Astrocyte of the cerebellum (primary cell): ENCODE results near the gene PTCHD1.

Experiments used
- DNase-seq: peaks from one replicate; pipeline ENCODE4 v3.0.0-alpha.2; 2011; ENCODE audit warnings: low read depth
- H3K4me3 ChIP-seq: 2 replicates; pipeline ENCODE4 v1.5.1; 2011; ENCODE audit warnings: mild to moderate bottlenecking, low read depth, low read length, moderate library complexity
- CTCF ChIP-seq: IDR thresholded peaks from 2 replicates; pipeline ENCODE4 v1.5.1; 2012; ENCODE audit warnings: low read length, low read depth, moderate library complexity, mild to moderate bottlenecking; ENCODE audit errors: missing control alignments
- in situ Hi-C: cut with HindIII; loops from 2 replicates; pipeline ENCODE4 v1.10.0; 2017; ENCODE audit warnings: low sequenced_read_pairs

PTCHD1 gene

GRCh38 chrX:23383411-23383810, 48.8 kb downstream of the PTCHD1 start:
- in situ Hi-C loops = no loop called here
- TF ChIP-seq CTCF = no peak
- peak; percentile 5 for DNase-seq
- no peak overlapping the region for H3K4me3 ChIP-seq

- DNase-seq = no peak
- TF ChIP-seq CTCF = no peak
- H3K4me3 ChIP-seq = no peak overlapping the region
- in situ Hi-C loops = no loop called here
These were observed 50.6 kb downstream of the PTCHD1 start for GRCh38 chrX:23385242-23385641.

- H3K4me3 ChIP-seq = no peak overlapping the region
- TF ChIP-seq CTCF = no peak
- DNase-seq = no peak
- in situ Hi-C loops = no loop called here
These were observed 51.6 kb downstream of the PTCHD1 start for GRCh38 chrX:23386260-23386659.

GRCh38 chrX:23386726-23387125, 52.1 kb downstream of the PTCHD1 start:
- TF ChIP-seq CTCF = no peak
- in situ Hi-C loops = no loop called here
- H3K4me3 ChIP-seq = no peak overlapping the region
- no peak for DNase-seq

GRCh38 chrX:23387550-23388184, 53.0 kb downstream of the PTCHD1 start:
- no peak for TF ChIP-seq CTCF
- no peak overlapping the region for H3K4me3 ChIP-seq
- no peak for DNase-seq
- in situ Hi-C loops = no loop called here

- no peak for TF ChIP-seq CTCF
- H3K4me3 ChIP-seq = no peak overlapping the region
- in situ Hi-C loops = no loop called here
- DNase-seq = no peak
These were observed 54.6 kb downstream of the PTCHD1 start for GRCh38 chrX:23389196-23389792.

GRCh38 chrX:23390979-23391378, 56.3 kb downstream of the PTCHD1 start:
- TF ChIP-seq CTCF = no peak
- no peak for DNase-seq
- in situ Hi-C loops = no loop called here
- H3K4me3 ChIP-seq = no peak overlapping the region
